Tibial nerve (tissue), 4 donors: ENCODE results near the gene DZIP1L. TPM values are rescaled to one million over a fixed set of nuclear protein-coding genes. Genes with fewer than 3 reads are reported as not detected.
A peak's percentile ranks its signal among the peaks of the same experiment; 100 is the strongest.
"Not testable (repeated sequence)": the region's sequence is repeated elsewhere in the genome, so short reads cannot be mapped to it uniquely, and the experiment has no call there.

Source experiments
- DNase-seq, 2 donors: peaks; one replicate each; pipeline ENCODE4 v3.0.0-alpha.2; 2019; ENCODE audit warnings: low spot score in 2 of 2
- H3K27ac ChIP-seq, 4 donors: fragments of 200-600 bp; sonication (generic) in 3 of 4; one replicate each; pipeline ENCODE4 v1.5.1; 2017 to 2019; ENCODE audit warnings: mild to moderate bottlenecking in 1 of 4
- H3K27me3 ChIP-seq, 2 donors: fragments of 200-600 bp; sonication (generic) in 1 of 2; one replicate each; pipeline versions ENCODE4 v1.5.1 to v1.6.0; 2017 to 2019
- H3K36me3 ChIP-seq, 3 donors: fragments of 200-600 bp; sonication (generic); one replicate each; pipeline ENCODE4 v1.5.1; 2018 to 2019
- H3K4me1 ChIP-seq, 4 donors: fragments of 200-600 bp; sonication (generic) in 3 of 4; one replicate each; pipeline ENCODE4 v1.5.1; 2017 to 2019
- H3K4me3 ChIP-seq, 4 donors: fragments of 200-600 bp; sonication (generic) in 3 of 4; one replicate each; pipeline ENCODE4 v1.5.1; 2017 to 2019; ENCODE audit warnings: mild to moderate bottlenecking in 1 of 4, moderate library complexity in 1 of 4
- H3K9me3 ChIP-seq, 4 donors: fragments of 200-600 bp; sonication (generic) in 3 of 4; one replicate each; pipeline ENCODE4 v1.5.1; 2017 to 2019
- CTCF ChIP-seq, 5 experiments: fragments of 200-600 bp in 3 of 5; fragments of 450-650 bp in 2 of 5; sonication (generic) in 3 of 5; IDR thresholded peaks; one replicate each; pipeline ENCODE4 v1.5.1; 2016 to 2019; ENCODE audit warnings: antibody characterized with exemption in 5 of 5, mild to moderate bottlenecking in 3 of 5, moderate library complexity in 2 of 5
- EP300 ChIP-seq, 2 donors: sonication (generic); formaldehyde crosslinking; IDR thresholded peaks; one replicate each; pipeline ENCODE4 v1.6.1; 2017; ENCODE audit warnings: antibody characterized with exemption in 2 of 2, mild to moderate bottlenecking in 1 of 2
- POLR2A ChIP-seq, 2 donors: fragments of 450-650 bp; IDR thresholded peaks; one replicate each; pipeline ENCODE4 v1.6.1; 2017; ENCODE audit warnings: antibody characterized with exemption in 2 of 2, mild to moderate bottlenecking in 2 of 2, moderate library complexity in 2 of 2
- WGBS, 2 donors: methylation state at CpG; one replicate each; pipeline ENCODE4 v1.1.5; 2018; 5-methylcytosine and 5-hydroxymethylcytosine counted together
- total RNA-seq, 4 donors: library from RNA; depleted of rRNA; stranded (reverse); fragments of >200 nt; gene quantifications; one replicate each; pipeline ENCODE4 v1.1.0, GENCODE V29; 2016

DZIP1L gene
- total RNA-seq, result 10 to 100 TPM; 40.2 to 64.5 (median 42.8) TPM

GRCh38 chr3:138114988-138115971 lies at the start of gene DZIP1L:
DZIP1L (minus strand) TSS chr3:138115608; CDS start chr3:138103971, 11,637 bp downstream.
- Histone ChIP-seq H3K36me3 (no peaks in the 10 kb centered on the region), H3K4me3 (peak within 1 kb of the TSS; percentile 56 to 82 (median 64)), H3K27ac (peak within 1 kb of the TSS; percentile 78 to 88 (median 84)), H3K4me1 (peaks cover 0 to 37% (median 4%) of the 10 kb centered on the region in 4 donors), H3K9me3 (no peaks in the 10 kb centered on the region), H3K27me3 (no peaks in the 10 kb centered on the region)
- WGBS, 2 donors, result 0 to 2% methylated on average over 40 to 61 of the region's 86 CpGs
- peak; percentile 24 to 41 for DNase-seq
- TF ChIP-seq EP300 (IDR thresholded peaks at IDR 0.05), result peak in 1 of 2 donors; percentile 38
- peak; percentile 49 to 84 (median 76) for TF ChIP-seq CTCF (IDR thresholded peaks at IDR 0.05)
- TF ChIP-seq POLR2A (IDR thresholded peaks at IDR 0.05), result peak in 1 of 2 donors; percentile 34

- Histone ChIP-seq H3K36me3 (peaks cover 6 to 98% (median 15%) of the 10 kb centered on the region in 3 donors), H3K4me3 (no peak overlapping the region), H3K9me3 (no peaks in the 10 kb centered on the region), H3K4me1 (no peaks in the 10 kb centered on the region), H3K27ac (no peak overlapping the region), H3K27me3 (no peaks in the 10 kb centered on the region)
- WGBS, 2 donors, result 98 to 100% methylated on average over 2 of the region's 2 CpGs
- no peak for TF ChIP-seq POLR2A (IDR thresholded peaks at IDR 0.05)
- TF ChIP-seq EP300 (IDR thresholded peaks at IDR 0.05), result no peak
- TF ChIP-seq CTCF (IDR thresholded peaks at IDR 0.05), result no peak
- no peak for DNase-seq
Observed at GRCh38 chr3:138165061-138165460, 49.7 kb upstream of the DZIP1L start.

- no peak for DNase-seq
- Histone ChIP-seq H3K27me3 (no peaks in the 10 kb centered on the region), H3K4me3 (no peak overlapping the region), H3K4me1 (no peaks in the 10 kb centered on the region), H3K27ac (no peak overlapping the region), H3K9me3 (peaks cover 0 to 10% (median 0%) of the 10 kb centered on the region in 4 donors), H3K36me3 (peaks cover 4 to 33% (median 12%) of the 10 kb centered on the region in 3 donors)
- 91 to 99% methylated on average over 4 of the region's 4 CpGs for WGBS, 2 donors
- TF ChIP-seq CTCF (IDR thresholded peaks at IDR 0.05) (no peak), POLR2A (IDR thresholded peaks at IDR 0.05) (no peak), EP300 (IDR thresholded peaks at IDR 0.05) (no peak)
Observed at GRCh38 chr3:138157743-138158142, 42.3 kb upstream of the DZIP1L start.

GRCh38 chr3:138154534-138154933 lies 39.1 kb upstream of the DZIP1L start:
- no peak for DNase-seq
- TF ChIP-seq EP300 (IDR thresholded peaks at IDR 0.05) (no peak), POLR2A (IDR thresholded peaks at IDR 0.05) (no peak), CTCF (IDR thresholded peaks at IDR 0.05) (no peak)
- Histone ChIP-seq H3K36me3 (peaks cover 0 to 3% (median 0%) of the 10 kb centered on the region in 3 donors), H3K9me3 (peaks cover 0 to 10% (median 0%) of the 10 kb centered on the region in 4 donors), H3K4me1 (no peaks in the 10 kb centered on the region), H3K27ac (no peak overlapping the region), H3K27me3 (no peaks in the 10 kb centered on the region), H3K4me3 (no peak overlapping the region)

GRCh38 chr3:138148503-138148902 lies 33.1 kb upstream of the DZIP1L start:
- no peaks in the 10 kb centered on the region for H3K4me1 ChIP-seq
- 65 to 74% methylated on average over 4 of the region's 4 CpGs for WGBS, 2 donors
- TF ChIP-seq POLR2A (IDR thresholded peaks at IDR 0.05), result no peak
- no peak for TF ChIP-seq CTCF (IDR thresholded peaks at IDR 0.05)
- no peak for TF ChIP-seq EP300 (IDR thresholded peaks at IDR 0.05)
- H3K9me3 ChIP-seq, result no peaks in the 10 kb centered on the region
- no peak for DNase-seq
- no peak overlapping the region for H3K27ac ChIP-seq
- no peaks in the 10 kb centered on the region for H3K27me3 ChIP-seq
- H3K4me3 ChIP-seq, result no peak overlapping the region
- H3K36me3 ChIP-seq, result no peaks in the 10 kb centered on the region

- H3K36me3 ChIP-seq, H3K27ac ChIP-seq, H3K4me1 ChIP-seq, DNase-seq, H3K4me3 ChIP-seq, H3K9me3 ChIP-seq, H3K27me3 ChIP-seq: not testable (repeated sequence)
- 92 to 94% methylated on average over 3 of the region's 3 CpGs for WGBS, 2 donors
Observed at GRCh38 chr3:138142181-138142580, 26.8 kb upstream of the DZIP1L start.
